Activated CD4-positive, alpha-beta memory T cell treated with anti-CD3 and anti-CD28 coated beads, Interleukin-2, amount 10 ng/mL, durations not matched to agents 7 days and 5 days (primary cell): ENCODE measurements around the gene CHST11. TPM values are rescaled to one million over a fixed set of nuclear protein-coding genes. Genes with fewer than 3 reads are reported as not detected.

Source experiments
- CTCF ChIA-PET: fragments of 350-600 bp; sonication (Branson Sonifier 250); formaldehyde crosslinking; loops from one replicate; lab custom pipeline; 2021; ENCODE audit warnings: antibody characterized with exemption, inconsistent platforms; lab: Charles Lee
- POLR2A ChIA-PET: fragments of 350-600 bp; sonication (Branson Sonifier 250); formaldehyde crosslinking; loops from one replicate; lab custom pipeline; 2021; ENCODE audit warnings: antibody characterized with exemption; lab: Charles Lee
- DNase-seq: peaks from one replicate; pipeline ENCODE4 v3.0.0-alpha.2; 2020
- H3K27ac Mint-ChIP-seq: one replicate; pipeline ENCODE4 v1.8.0; 2021; ENCODE audit warnings: mild to moderate bottlenecking, mixed read lengths
- H3K27me3 Mint-ChIP-seq: one replicate; pipeline ENCODE4 v1.8.0; 2021; ENCODE audit warnings: mixed read lengths
- H3K36me3 Mint-ChIP-seq: one replicate; pipeline ENCODE4 v1.8.0; 2021; ENCODE audit warnings: low read depth, mixed read lengths
- H3K4me1 Mint-ChIP-seq: one replicate; pipeline ENCODE4 v1.8.0; 2021; ENCODE audit warnings: mixed read lengths
- H3K4me3 Mint-ChIP-seq: one replicate; pipeline ENCODE4 v1.8.0; 2021; ENCODE audit warnings: mild to moderate bottlenecking, mixed read lengths
- H3K9me3 Mint-ChIP-seq: one replicate; pipeline ENCODE4 v1.8.0; 2021; ENCODE audit warnings: mixed read lengths
- total RNA-seq, 2 experiments: library from RNA; stranded (reverse); gene quantifications; one replicate each; pipeline ENCODE4 v1.2.3, GENCODE V29; 2021

The CHST11 gene
- total RNA-seq, 2 experiments from 2014 or later = 124 to 125 TPM

GRCh38 chr12:104529130-104529874 lies 72.6 kb downstream of the CHST11 start:
- ChIA-PET POLR2A (interaction anchor here (1.2 kb wide), 1 partner anchor 12 kb away, joined by 3 read pairs; no protein-coding TSS in a partner anchor), CTCF (interaction anchor here (2.2 kb wide), 1 partner anchor 148 kb away, joined by 5 read pairs; no protein-coding TSS in a partner anchor)
- H3K4me1 Mint-ChIP-seq = peaks cover 47% of the 10 kb centered on the region
- H3K27me3 Mint-ChIP-seq = no peaks in the 10 kb centered on the region
- no peak overlapping the region for H3K4me3 Mint-ChIP-seq
- peaks cover 73% of the 10 kb centered on the region for H3K36me3 Mint-ChIP-seq
- peaks cover 4% of the 10 kb centered on the region for H3K9me3 Mint-ChIP-seq
- no peak for DNase-seq
- no peak overlapping the region for H3K27ac Mint-ChIP-seq

- no peak overlapping the region for H3K4me3 Mint-ChIP-seq
- no peak overlapping the region for H3K27ac Mint-ChIP-seq
- ChIA-PET POLR2A (interaction anchor here (1.3 kb wide), 1 partner anchor 37 kb away, joined by 3 read pairs; no protein-coding TSS in a partner anchor), CTCF (no interaction called here)
- H3K4me1 Mint-ChIP-seq = peaks cover 44% of the 10 kb centered on the region
- peaks cover 71% of the 10 kb centered on the region for H3K36me3 Mint-ChIP-seq
- DNase-seq = no peak
- H3K9me3 Mint-ChIP-seq = peaks cover 1% of the 10 kb centered on the region
- H3K27me3 Mint-ChIP-seq = no peaks in the 10 kb centered on the region
Observed at GRCh38 chr12:104532636-104533035, 75.9 kb downstream of the CHST11 start.

DNA sequence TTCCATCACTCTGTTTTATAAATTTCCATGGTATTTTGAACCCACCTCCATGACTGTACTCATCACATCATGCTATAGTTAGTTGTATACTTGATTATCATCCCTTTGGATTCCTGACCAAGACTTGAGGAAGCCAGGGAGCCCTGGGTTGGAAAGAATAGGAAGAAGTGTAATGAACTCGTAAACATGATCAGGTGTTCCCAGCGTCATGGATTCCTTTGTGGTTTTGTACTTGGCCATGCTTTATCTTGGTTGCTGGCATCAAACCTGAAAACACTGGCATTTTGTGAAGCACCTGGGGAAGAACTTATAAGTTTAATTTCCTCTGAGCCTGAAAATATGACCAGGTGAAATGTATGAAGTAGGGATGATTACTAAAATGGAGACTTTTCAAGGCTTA lies 76.4 kb downstream of the CHST11 start:
- CTCF ChIA-PET = no interaction called here
- Mint-ChIP-seq H3K4me1 (peaks cover 45% of the 10 kb centered on the region), H3K4me3 (no peak overlapping the region), H3K27ac (no peak overlapping the region), H3K9me3 (no peaks in the 10 kb centered on the region), H3K27me3 (no peaks in the 10 kb centered on the region), H3K36me3 (peaks cover 73% of the 10 kb centered on the region)
- POLR2A ChIA-PET = interaction anchor here (1.3 kb wide), 1 partner anchor 37 kb away, joined by 3 read pairs; no protein-coding TSS in a partner anchor
- no peak for DNase-seq

DNA sequence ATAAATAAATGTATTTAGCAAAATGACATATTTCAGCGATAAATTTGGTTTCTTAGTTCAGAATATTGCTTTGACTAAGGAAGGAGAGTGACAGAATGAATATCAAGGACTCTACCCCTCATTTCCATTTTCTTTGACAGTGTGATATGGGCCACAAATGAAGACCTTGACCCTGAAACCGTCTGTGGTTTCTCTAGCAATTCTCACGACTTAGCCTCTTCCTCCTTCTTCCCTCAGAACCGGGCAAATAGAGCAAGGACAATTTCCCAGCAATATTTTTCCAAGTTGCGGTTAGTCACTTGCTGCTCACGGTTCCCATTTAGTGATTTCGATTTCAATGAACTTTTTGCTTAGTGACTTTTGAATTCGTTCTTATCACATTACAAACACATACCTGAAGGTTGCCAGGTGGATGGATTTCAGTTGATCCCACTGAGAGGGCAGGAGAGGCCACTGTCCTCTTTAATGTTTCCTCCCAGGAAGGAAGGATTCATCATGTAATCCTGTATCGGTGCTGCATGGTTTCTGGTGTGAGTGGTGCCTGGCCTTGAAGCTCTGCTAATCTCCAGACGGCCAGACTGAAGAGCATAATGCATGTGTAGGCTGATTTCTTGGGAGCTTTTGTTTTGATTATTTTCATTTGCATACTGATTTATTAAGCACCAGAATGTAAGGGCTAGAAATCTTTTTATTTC lies 77.6 kb downstream of the CHST11 start:
- peaks cover 74% of the 10 kb centered on the region for H3K36me3 Mint-ChIP-seq
- POLR2A ChIA-PET = interaction anchor here (1.6 kb wide), 1 partner anchor 78 kb away, joined by 6 read pairs; the partner anchor contains the start of gene CHST11
- CTCF ChIA-PET = interaction anchor here (0.8 to 1.6 kb wide), 4 partner anchors 35 to 152 kb away, joined by 3 to 5 read pairs (median 3); partner anchors contain the start of gene CHST11
- DNase-seq = no peak
- peaks cover 55% of the 10 kb centered on the region for H3K4me1 Mint-ChIP-seq
- H3K27ac Mint-ChIP-seq = no peak overlapping the region
- H3K4me3 Mint-ChIP-seq = no peak overlapping the region
- no peaks in the 10 kb centered on the region for H3K27me3 Mint-ChIP-seq
- no peaks in the 10 kb centered on the region for H3K9me3 Mint-ChIP-seq

DNA sequence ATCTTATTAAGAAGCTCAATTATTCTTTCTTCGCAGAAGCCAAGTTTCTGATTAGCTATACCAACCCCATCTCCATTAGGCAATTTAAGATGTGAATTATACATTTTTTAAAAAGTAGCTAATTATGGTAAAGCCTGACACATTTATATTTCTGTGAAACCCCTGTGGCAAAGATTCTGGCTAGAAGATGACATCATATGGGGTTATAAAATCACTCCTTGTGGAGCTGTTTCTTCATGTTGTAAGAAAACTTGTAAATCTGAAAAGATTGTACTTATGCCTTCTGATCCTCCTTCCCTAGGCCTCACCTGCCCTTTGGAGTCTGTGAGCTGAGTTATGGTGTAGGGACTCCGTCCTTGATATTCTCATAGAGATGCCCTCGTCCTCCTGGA lies 78.1 kb downstream of the CHST11 start:
- H3K9me3 Mint-ChIP-seq = no peaks in the 10 kb centered on the region
- no peak for DNase-seq
- peaks cover 72% of the 10 kb centered on the region for H3K36me3 Mint-ChIP-seq
- POLR2A ChIA-PET = interaction anchor here (1.6 kb wide), 1 partner anchor 78 kb away, joined by 6 read pairs; the partner anchor contains the start of gene CHST11
- no peak overlapping the region for H3K27ac Mint-ChIP-seq
- CTCF ChIA-PET = interaction anchor here (0.8 to 1.6 kb wide), 4 partner anchors 34 to 153 kb away, joined by 3 to 5 read pairs (median 3); partner anchors contain the start of gene CHST11
- H3K27me3 Mint-ChIP-seq = no peaks in the 10 kb centered on the region
- H3K4me3 Mint-ChIP-seq = no peak overlapping the region
- peaks cover 56% of the 10 kb centered on the region for H3K4me1 Mint-ChIP-seq

- Mint-ChIP-seq H3K27ac (peak overlapping the region; percentile 33), H3K4me3 (no peak overlapping the region), H3K9me3 (no peaks in the 10 kb centered on the region), H3K4me1 (peaks cover 54% of the 10 kb centered on the region), H3K27me3 (no peaks in the 10 kb centered on the region), H3K36me3 (peaks cover 68% of the 10 kb centered on the region)
- ChIA-PET CTCF (interaction anchor here (0.8 to 1.6 kb wide), 4 partner anchors 34 to 154 kb away, joined by 3 to 5 read pairs (median 3); partner anchors contain the start of gene CHST11), POLR2A (interaction anchor here (1.6 kb wide), 1 partner anchor 79 kb away, joined by 6 read pairs; the partner anchor contains the start of gene CHST11)
- DNase-seq = no peak
Observed at GRCh38 chr12:104535369-104535768, 78.6 kb downstream of the CHST11 start.

- no peak overlapping the region for H3K27ac Mint-ChIP-seq
- H3K4me3 Mint-ChIP-seq = no peak overlapping the region
- DNase-seq = no peak
- H3K9me3 Mint-ChIP-seq = no peaks in the 10 kb centered on the region
- POLR2A ChIA-PET = no interaction called here
- CTCF ChIA-PET = no interaction called here
- H3K27me3 Mint-ChIP-seq = no peaks in the 10 kb centered on the region
- peaks cover 66% of the 10 kb centered on the region for H3K36me3 Mint-ChIP-seq
- H3K4me1 Mint-ChIP-seq = peaks cover 61% of the 10 kb centered on the region
Observed at GRCh38 chr12:104536841-104537240, 80.1 kb downstream of the CHST11 start.

DNA sequence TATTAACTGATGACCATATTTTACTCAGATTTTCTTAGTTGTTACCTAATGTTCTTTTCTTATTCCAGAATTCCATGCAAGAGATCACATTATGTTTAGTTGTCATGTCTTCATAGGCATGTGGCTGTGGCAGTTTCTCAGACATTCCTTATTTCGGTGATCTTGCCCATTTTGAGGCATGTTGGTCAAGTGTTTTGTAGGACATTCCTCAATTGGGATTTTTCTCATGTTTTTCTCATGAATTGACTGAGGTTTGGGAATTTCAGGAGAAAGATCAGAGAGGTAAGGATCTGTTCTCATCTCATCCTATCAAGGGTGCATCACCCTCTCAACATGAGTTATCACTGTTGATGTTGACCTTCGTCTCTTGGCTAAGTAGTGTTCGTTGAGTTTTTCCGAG lies 81.3 kb downstream of the CHST11 start:
- Mint-ChIP-seq H3K36me3 (peaks cover 69% of the 10 kb centered on the region), H3K4me1 (peaks cover 55% of the 10 kb centered on the region), H3K27ac (no peak overlapping the region), H3K27me3 (no peaks in the 10 kb centered on the region), H3K4me3 (no peak overlapping the region), H3K9me3 (peaks cover 7% of the 10 kb centered on the region)
- ChIA-PET POLR2A (no interaction called here), CTCF (no interaction called here)
- no peak for DNase-seq

- Mint-ChIP-seq H3K9me3 (peaks cover 7% of the 10 kb centered on the region), H3K27ac (no peak overlapping the region), H3K4me3 (no peak overlapping the region), H3K4me1 (peaks cover 50% of the 10 kb centered on the region), H3K36me3 (peaks cover 73% of the 10 kb centered on the region), H3K27me3 (no peaks in the 10 kb centered on the region)
- CTCF ChIA-PET = no interaction called here
- no peak for DNase-seq
- POLR2A ChIA-PET = interaction anchor here (1.1 to 1.2 kb wide), 2 partner anchors 10 to 15 kb away, joined by 3 to 5 read pairs; no protein-coding TSS in a partner anchor
Observed at GRCh38 chr12:104538891-104539462, 82.2 kb downstream of the CHST11 start.

GRCh38 chr12:104544836-104545235 lies 88.1 kb downstream of the CHST11 start:
- ChIA-PET POLR2A (no interaction called here), CTCF (no interaction called here)
- Mint-ChIP-seq H3K27me3 (no peaks in the 10 kb centered on the region), H3K9me3 (peaks cover 7% of the 10 kb centered on the region), H3K4me1 (peaks cover 46% of the 10 kb centered on the region), H3K36me3 (peaks cover 55% of the 10 kb centered on the region), H3K4me3 (no peak overlapping the region), H3K27ac (no peak overlapping the region)
- no peak for DNase-seq

DNA sequence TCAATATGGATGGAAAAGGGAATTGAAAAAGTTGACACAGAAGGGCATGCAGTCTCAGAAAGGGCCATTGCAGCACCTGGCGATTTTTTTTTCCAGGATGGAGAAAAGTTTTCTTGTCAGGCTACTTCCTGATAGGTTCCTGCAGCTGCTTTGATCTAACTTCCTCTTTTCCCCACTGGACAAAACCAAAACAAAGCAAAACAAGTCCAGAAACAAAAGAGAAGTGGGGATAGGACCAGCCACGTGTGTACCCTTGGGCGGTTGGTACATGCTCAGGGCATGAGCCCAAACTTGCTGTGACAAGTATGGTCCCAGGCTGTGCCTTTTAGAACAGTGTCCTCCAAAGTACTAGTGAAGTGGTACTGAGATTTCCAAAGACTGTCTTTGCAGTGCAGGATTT lies 89.8 kb downstream of the CHST11 start:
- POLR2A ChIA-PET = interaction anchor here (0.8 kb wide), 1 partner anchor 175 kb away, joined by 3 read pairs; no protein-coding TSS in a partner anchor
- H3K27me3 Mint-ChIP-seq = no peaks in the 10 kb centered on the region
- CTCF ChIA-PET = interaction anchor here (1.4 to 1.8 kb wide), 2 partner anchors 90 to 165 kb away, joined by 3 to 7 read pairs; partner anchors contain the start of gene CHST11
- H3K4me1 Mint-ChIP-seq = peaks cover 43% of the 10 kb centered on the region
- no peak for DNase-seq
- H3K4me3 Mint-ChIP-seq = no peak overlapping the region
- H3K36me3 Mint-ChIP-seq = peaks cover 61% of the 10 kb centered on the region
- no peak overlapping the region for H3K27ac Mint-ChIP-seq
- H3K9me3 Mint-ChIP-seq = peaks cover 9% of the 10 kb centered on the region

DNA sequence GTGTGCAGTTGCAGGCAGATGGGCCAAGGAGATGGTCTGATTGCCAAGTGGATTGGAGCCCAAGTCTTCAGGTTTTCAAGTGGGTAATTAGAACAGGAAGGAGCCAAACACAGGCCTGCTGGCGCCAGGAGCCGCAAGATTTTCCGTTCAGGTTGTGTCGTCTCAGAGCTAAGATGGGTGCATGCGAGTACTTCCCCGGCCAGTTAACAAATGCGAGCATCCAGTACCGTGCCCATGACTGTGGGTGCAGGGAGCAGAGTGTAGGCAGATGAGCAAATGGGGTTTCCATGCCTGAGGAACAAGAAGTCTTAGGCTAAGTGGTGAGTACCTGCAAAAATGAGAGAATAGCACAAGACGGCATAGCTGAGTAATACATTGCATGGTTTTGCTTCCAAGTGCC lies 90.5 kb downstream of the CHST11 start:
- Mint-ChIP-seq H3K27me3 (no peaks in the 10 kb centered on the region), H3K4me1 (peaks cover 50% of the 10 kb centered on the region)
- POLR2A ChIA-PET = interaction anchor here (0.8 kb wide), 1 partner anchor 174 kb away, joined by 3 read pairs; no protein-coding TSS in a partner anchor

More for the DNA sequence above, 90.5 kb downstream of the CHST11 start:
- H3K27ac Mint-ChIP-seq = peak overlapping the region; percentile 36
- CTCF ChIA-PET = interaction anchor here (1.4 kb wide), 1 partner anchor 91 kb away, joined by 3 read pairs; the partner anchor contains the start of gene CHST11
- H3K4me3 Mint-ChIP-seq = no peak overlapping the region
- peaks cover 14% of the 10 kb centered on the region for H3K9me3 Mint-ChIP-seq
- H3K36me3 Mint-ChIP-seq = peaks cover 66% of the 10 kb centered on the region
- DNase-seq = no peak
